CD4-positive, alpha-beta T cell treated with Interleukin-17A for 1 hour (primary cell): ENCODE data around the gene KCNH4.

Experiments
- DNase-seq: peaks from one replicate; pipeline ENCODE4 v3.0.0-alpha.2; 2020

The KCNH4 gene

GRCh38 chr17:42116705-42117396 lies 64.1 kb downstream of the KCNH4 start:
- DNase-seq = peak; percentile 90

GRCh38 chr17:42114118-42114517 lies 66.8 kb downstream of the KCNH4 start:
- no peak for DNase-seq

- DNase-seq = no peak
Observed at GRCh38 chr17:42113293-42114069, 67.5 kb downstream of the KCNH4 start.

GRCh38 chr17:42112552-42113176 lies 68.3 kb downstream of the KCNH4 start, which contains the start of gene DHX58:
TSS of gene DHX58 (minus strand) at chr17:42112714. CDS start at chr17:42111892, 822 bp downstream.
- DNase-seq = peak; percentile 90

GRCh38 chr17:42111871-42112551 lies 68.9 kb downstream of the KCNH4 start:
- peak; percentile 46 for DNase-seq

- no peak for DNase-seq
Observed at GRCh38 chr17:42111265-42111636, 69.7 kb downstream of the KCNH4 start.

- DNase-seq = no peak
Observed at GRCh38 chr17:42110301-42111264, 70.4 kb downstream of the KCNH4 start.

- no peak for DNase-seq
Observed at GRCh38 chr17:42109086-42109485, 71.9 kb downstream of the KCNH4 start.

- DNase-seq = peak; percentile 92
Observed at GRCh38 chr17:42107597-42108576, 73.1 kb downstream of the KCNH4 start.

GRCh38 chr17:42107124-42107523 lies 73.8 kb downstream of the KCNH4 start:
- DNase-seq = no peak
